HG03095 (cell line): Measurements from ENCODE around the gene ZNF814.
"Not testable (repeated sequence)": the region's sequence is repeated elsewhere in the genome, so short reads cannot be mapped to it uniquely, and the experiment has no call there.

Experiments
- ATAC-seq: cut with Tn5 transposase; IDR thresholded peaks from one replicate; pipeline ENCODE4 v1.9.1; 2021; ENCODE audit warnings: moderate library complexity; ENCODE audit not compliant: unreplicated experiment

The ZNF814 gene

DNA sequence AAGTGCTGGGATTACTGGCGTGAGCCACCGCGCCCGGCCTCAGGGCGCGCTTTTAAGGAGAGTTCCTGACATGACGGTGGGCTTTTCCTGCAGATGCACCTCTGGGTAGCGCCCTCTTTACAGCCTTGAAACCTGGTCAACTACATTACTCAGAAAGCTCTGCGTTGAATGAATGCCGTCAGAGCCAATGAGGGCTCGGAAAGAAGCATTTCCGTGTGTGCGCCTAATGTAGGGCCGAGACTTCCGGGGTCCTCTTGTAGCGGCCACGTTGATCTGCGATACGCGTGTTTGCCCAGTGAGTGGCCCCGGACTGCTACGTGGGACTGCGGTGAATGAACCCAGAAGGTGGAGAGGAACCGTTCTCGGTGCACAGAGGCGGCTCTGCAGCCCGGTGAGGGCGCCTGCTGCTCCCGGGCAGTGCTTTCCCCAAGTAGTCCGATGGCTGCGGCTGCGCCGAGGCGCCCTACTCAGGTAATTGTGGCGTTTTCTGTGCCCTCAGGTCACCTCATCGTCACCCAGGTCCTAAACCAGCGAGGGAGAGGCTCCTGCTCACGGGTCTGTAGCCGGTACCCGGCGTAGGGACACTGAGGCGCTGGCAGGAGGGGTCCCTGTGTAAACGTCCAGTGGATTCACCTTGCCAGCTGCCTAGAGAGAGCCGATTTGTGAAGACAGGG, 69.2 kb downstream of the ZNF814 start:
- ATAC-seq = peak; percentile 86

DNA sequence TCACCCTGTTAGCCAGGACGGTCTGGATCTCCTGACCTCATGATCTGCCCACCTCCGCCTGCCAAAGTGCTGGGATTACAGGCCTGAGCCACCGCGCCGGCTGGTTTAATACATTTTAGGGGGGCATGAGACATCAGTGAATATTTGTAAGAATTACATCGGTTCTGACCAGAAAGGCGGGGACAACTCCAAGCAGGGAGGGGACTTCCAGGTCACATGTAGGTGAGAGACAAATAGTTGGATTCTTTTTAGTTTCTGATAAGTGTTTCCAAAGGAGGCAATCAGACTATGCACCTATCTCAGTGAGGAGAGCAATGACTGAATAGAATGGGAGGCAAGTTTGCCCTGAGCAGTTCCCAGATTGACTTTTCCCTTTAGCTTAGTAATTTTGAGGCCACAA, 70.5 kb downstream of the ZNF814 start:
- no peak for ATAC-seq

DNA sequence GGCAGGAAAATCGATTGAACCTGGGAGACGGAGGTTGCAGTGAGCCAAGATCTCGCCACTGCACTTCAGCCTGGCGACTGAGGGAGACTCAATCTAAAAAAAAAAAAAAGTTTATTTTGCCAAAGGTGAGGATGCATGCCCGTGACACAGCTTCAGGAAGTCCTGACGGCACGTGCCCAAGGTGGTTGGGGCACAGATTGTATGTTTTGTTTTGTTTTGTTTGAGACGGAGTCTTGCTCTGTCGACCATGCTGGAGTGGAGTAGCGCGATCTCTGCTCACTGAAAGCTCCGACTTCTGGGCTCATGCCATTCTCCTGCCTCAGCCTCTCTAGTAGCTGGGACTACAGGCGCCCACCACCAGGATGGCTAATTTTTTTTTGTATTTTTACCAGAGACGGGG, 70.9 kb downstream of the ZNF814 start:
- no peak for ATAC-seq

DNA sequence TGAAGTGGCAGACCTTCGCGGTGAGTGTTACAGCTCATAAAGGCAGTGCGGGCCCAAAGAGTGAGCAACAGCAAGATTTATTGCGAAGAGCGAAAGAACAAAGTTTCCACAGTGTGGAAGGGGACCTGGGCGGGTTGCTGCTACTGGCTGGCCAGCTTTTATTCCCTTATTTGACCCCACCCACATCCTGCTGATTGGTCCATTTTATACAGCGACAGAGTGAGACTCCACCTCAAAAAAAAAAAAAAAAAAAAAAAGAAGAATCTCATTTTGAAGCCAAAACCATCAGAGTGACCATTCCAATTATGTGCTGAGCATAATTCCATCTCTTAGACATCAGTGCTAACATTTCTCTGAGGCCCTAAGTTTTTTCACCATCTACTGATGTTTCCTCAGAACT, 72.2 kb downstream of the ZNF814 start:
- ATAC-seq = no peak

DNA sequence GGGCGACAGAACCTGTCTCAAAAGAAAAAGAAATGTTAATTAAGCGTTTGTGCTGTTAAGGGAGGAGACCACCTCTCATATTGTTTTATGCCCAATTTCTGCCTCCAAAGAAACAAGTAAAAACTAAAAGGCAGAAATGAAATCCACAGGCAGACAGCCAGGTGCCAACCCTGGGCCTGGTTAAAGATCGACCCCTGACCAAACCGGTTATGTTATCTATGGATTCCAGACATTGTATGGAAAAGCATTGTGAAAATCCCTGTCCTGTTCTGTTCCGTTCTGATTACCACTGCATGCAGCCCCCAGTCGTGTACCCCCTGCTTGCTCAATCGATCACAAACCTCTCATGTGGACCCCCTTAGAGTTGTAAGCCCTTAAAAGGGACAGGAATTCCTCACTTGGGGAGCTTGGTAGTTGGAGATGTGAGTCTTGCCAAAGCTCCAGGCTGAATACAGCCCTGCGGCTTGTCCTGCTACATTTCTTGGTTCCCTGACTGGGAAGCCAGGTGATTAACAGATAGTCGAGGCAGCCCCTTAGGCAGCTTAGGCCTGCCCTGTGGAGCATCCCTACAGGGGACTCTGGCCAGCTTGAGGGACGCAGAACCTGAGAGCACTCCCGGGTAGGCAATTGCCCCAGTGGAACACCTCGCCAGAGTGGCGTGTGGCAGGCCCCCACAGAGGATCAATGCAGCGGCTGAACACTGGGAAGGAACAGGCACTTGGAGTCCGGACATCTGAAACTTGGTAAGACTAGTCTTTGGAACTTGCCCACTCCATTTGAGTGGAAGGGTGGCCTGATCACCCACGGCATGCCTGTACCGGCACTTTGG, 73.4 kb downstream of the ZNF814 start:
- no peak for ATAC-seq

DNA sequence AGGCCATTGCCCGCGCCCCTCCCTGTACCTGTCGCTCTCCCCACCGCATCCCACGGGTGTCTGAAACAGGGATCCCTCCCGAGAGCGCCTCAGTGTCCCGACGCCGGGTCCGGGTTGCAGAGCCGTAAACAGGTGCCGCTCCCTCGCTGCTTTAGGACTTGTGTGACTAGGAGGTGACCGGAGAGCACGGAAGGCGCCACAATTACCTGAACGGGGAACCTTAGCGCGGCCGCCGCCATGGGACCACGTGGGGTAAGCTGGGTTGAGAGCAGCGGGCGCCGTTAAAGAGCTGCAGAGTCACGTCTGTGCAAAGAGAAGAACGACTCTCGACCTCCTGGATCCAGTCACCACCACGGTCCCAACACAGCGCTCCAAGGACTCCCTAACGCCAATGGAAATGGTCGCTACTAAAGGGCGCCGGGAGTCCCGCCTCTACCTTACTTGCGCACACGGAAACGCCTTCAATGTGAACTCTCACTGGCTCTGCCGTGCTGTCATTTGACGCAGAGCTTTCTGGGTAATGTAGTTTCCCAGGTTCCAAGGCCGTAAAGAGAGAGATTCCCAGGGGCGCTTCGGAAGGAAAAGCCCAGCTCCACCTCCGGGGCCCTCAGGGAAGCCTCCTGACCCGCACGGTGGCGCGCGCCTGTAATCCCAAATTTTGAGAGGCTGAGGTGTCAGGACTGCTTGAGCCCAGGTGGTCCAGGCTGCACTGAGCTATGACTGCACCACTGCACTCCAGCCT, 74.2 kb downstream of the ZNF814 start, which contains the start of gene ZNF552:
Gene ZNF552, minus strand, starts transcription at position 409 of the 742 bp plus-strand sequence. Its CDS starts 170 bp downstream, at position 239.
- ATAC-seq = peak; percentile 55

DNA sequence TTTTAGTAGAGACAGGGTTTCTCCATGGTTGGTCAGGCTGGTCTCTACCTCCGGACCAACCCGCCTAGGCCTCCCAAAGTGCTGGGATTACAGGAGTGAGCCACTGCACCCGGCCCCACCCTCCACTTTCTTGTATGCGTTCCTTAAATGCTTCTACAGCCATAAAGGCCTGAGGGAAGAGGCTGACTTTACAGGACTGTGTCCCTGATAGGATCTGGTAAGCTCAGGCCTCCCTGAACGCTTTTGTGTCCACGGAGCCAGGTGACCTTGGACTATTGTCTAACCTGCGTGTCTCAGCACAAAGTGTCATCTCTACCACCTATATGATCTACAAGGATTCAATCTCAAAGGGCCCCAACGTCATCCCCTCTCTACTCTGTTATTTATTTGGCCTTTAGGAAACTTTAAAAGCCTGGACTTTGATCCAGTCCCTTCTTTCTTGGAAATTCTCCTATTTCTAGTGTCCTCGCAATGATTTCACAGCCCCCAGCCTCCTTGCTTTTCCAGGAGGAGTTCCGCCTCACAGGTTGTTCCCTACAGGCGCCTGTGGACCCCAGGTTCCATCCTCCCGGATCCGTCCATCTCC, 74.8 kb downstream of the ZNF814 start:
- ATAC-seq = no peak

DNA sequence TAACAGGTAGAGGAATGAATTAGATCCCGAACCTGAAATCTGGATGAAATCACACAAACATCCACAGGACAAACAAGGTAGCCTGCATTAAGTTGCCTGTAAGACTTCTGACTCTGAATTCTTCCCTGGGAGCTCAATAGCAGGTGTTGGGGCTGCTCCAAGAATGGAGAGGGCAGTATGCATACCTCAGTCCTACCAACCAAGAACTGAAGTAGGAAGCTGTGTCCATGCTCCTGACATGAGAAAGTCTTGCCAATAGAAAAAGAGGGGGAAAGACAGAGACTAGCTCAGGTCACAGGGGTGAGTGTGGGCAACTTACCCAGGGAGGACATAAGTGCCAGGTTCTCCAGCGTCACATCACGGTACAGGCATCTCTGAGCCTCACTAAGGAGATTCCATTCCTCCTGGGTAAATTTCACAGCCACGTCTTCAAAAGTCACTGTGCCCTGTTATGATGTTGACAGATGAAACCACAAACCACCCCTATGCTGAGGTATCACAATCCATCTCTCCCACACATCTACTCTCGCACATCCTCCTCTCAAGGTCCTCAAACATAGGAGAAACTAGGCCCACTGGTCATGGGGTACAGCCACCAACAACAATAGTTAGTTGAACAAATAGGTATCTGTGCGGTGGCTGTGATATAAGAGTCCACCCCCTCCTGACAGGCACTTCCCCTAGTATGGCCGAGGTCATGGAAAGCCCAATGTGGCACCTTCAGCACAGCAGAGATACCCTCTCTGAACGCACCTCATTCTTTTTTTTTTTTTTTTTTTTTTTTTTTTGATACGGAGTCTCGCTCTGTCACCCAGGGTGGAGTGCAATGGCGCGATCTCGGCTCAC, 75.6 kb downstream of the ZNF814 start:
- not testable (repeated sequence) for ATAC-seq

DNA sequence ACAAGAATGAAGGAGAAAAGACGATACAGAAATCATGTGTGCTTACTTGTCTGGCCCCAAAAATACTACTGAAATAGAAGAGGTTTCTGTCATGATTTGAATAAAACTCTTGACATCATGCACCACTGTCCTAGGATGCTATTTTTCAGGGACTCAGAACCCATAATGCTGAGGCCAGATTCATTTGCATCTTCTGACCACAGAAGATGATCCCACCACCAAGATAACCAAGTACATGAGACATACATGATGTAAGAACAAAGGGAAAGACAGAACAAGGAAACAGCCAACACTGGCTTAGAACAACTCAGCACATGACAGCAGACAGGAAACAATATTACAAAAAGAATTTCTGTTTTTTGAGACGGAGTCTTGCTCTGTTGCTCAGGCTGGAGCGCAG, 76.6 kb downstream of the ZNF814 start:
- peak; percentile 40 for ATAC-seq

DNA sequence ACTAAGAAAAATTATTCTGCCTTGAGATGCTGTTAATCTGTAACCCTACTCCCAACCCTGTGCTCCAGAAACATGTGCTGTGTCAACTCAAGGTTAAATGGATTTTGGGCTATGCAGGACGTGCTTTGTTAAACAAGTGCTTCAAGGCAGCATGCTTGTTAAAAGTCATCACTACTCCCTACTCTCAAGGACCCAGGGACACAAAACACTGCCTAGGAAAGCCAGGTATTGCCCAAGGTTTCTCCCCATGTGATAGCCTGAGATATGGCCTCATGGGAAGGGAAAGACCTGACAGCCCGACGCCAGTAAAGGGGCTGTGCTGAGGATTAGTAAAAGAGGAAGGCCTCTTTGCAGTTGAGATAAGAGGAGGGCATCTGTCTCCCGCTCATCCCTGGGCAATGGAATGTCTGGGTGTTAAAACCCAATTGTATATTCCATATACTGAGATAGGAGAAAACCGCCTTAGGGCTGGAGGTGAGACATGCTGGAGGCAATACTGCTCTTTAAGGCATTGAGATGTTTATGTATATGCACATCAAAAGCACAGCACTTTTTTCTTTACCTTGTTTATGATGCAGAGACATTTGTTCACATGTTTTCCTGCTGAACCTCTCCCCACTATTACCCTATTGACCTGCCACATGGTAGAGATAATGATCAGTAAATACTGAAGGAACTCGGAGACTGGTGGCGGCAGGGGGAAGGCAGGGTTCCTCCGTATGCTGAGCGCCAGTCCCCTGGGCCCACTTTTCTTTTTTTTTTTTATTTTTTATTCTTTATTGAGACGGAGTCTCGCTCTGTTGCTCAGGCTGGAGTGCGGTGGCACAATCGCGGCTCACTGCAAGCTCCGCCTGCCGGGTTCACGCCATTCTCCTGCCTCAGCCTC, 78.2 kb downstream of the ZNF814 start:
- not testable (repeated sequence) for ATAC-seq

DNA sequence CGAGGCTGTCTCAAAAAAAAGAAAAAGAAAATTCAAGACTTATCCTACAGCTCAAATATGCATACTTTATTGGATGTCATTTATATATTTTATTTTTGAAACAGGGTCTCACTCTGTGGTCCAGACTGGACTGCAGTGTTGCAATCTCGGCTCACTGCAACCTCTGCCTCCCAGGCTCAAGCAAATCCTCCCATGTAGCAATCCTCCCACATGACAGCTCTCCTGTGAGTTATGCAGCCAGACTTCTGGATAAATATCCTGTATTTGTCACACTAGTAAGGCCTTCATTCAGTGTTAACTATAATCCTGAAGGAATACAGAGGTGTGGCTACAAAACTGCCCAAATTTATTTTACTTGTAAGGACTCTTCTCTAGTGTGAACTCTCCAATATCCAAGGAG, 81.3 kb downstream of the ZNF814 start:
- ATAC-seq = no peak

DNA sequence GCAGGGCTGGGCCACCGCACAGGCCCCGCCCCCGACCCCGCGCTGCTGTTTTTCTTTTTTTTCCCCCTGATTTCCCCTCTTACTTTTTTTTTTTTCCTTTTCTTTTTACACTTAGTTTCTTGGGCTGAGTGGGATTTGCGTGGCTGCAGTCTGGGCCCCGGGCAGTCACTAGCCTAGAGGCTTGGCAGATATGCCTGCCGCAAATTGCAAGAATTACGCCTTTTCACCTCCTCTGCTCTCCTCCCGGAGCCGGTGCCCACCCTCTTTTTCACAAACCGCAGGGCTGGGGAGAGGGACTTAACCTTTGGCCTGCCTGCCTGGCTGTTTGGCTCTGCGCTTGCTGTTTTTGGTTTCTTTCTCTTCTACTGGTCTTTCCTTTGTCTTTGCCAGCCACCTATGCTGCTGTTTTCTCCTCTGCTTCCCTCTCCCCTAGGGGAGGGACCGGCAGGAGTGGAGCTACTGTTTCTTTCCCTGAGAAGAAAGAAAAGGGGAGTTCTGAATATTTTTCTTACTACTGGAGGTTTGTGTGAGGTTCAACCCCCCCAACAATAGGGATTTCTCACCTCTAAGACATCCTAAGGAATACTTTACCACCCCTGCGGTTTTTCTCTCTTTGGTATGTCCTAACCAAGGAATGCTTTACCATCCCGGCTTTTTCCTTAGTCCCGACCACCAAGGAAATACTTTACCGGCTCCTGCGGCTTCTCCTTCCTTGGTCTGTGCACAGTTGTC, 85.1 kb downstream of the ZNF814 start:
- no peak for ATAC-seq

DNA sequence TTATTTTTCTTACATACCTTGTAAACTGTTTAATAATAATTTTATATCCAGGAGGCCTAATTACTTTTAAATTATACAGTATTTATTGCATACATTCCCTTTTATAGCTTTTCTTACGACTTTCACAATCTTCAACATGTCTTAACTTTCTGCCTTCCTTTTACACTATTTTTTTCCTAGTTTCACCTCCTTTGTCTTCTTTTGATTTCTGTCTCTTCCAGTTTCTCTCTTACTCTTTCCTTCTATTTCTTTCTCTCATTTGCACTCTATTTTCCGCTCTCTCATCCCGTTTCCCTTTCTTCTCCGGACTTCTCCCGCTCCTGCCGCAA, 85.6 kb downstream of the ZNF814 start:
- ATAC-seq = no peak

DNA sequence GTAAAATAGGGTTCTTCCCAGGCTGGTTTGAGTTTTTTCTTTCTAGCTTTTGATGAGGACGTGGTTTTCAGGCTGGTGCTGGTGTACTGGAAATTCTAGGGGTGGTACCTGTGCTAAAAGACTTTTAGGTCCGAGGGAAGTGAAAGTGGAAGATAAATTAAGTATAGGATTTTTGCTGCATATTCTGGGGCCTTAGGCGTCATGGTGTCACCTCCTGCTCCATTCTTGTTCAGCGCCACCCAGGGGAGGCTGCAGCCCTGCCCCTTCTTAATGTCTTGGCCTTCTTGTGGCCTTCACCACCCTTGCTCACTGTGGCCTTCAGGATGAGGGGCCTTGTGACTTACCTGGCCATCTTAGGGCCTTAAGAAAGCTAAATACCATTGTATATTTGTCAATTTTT, 86.6 kb downstream of the ZNF814 start:
- no peak for ATAC-seq

DNA sequence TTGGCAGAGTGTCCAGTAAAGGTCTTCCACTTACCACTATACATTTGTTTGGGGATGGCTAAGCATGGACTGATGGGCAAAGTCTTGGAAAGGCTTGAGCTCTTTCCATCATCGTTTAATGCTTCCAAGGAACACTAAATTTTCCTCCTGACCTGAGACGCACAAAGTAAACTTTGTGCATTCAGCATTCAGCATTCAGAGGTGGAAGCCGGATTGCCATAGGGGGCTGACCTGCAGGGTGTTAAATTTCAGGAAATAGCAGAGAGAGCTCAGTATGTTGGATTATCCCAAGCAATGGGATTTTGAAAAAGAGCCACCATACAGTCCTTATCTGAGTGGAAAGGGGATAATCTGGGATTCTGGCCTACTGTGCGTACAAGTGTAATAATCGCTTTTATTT, 88.1 kb downstream of the ZNF814 start:
- ATAC-seq = no peak
